OCI-LY1 (cell line): ENCODE measurements around the gene DMD.

Experiments used
- H2AFZ ChIP-seq: fragments of 200-600 bp; sonication (generic), shearing (Covaris generic); 2 replicates; pipeline ENCODE4 v1.6.0; 2014; ENCODE audit warnings: antibody characterized with exemption, mild to moderate bottlenecking, low read length
- H3F3A ChIP-seq: fragments of 200-600 bp; sonication (generic), shearing (Covaris generic); 2 replicates; pipeline ENCODE4 v1.6.0; 2014; ENCODE audit warnings: mild to moderate bottlenecking, antibody characterized with exemption, low read length, moderate library complexity; ENCODE audit not compliant: insufficient read depth
- H3K27ac ChIP-seq: fragments of 200-600 bp; sonication (generic); 2 replicates; pipeline ENCODE4 v1.5.1; 2014; ENCODE audit warnings: low read length, mixed run types, mild to moderate bottlenecking, low read depth; ENCODE audit not compliant: poor library complexity, severe bottlenecking
- H3K27me3 ChIP-seq: fragments of 200-600 bp; sonication (generic); 2 replicates; pipeline ENCODE4 v1.6.0; 2014; ENCODE audit warnings: antibody characterized with exemption, mild to moderate bottlenecking, low read length, moderate library complexity; ENCODE audit not compliant: insufficient read depth
- H3K36me3 ChIP-seq: fragments of 200-600 bp; sonication (generic); 2 replicates; pipeline ENCODE4 v1.6.1; 2014; ENCODE audit warnings: mild to moderate bottlenecking, antibody characterized with exemption, low read length, moderate library complexity, mixed read lengths; ENCODE audit not compliant: insufficient read depth
- H3K4me1 ChIP-seq: fragments of 200-600 bp; sonication (generic); 2 replicates; pipeline ENCODE4 v1.5.1; 2014; ENCODE audit warnings: mild to moderate bottlenecking, low read length, moderate library complexity; ENCODE audit not compliant: insufficient read depth, severe bottlenecking
- H3K4me2 ChIP-seq: fragments of 200-600 bp; sonication (generic), shearing (Covaris generic); 2 replicates; pipeline ENCODE4 v1.6.1; 2014; ENCODE audit warnings: low read length
- H3K4me3 ChIP-seq: fragments of 200-600 bp; sonication (generic); 2 replicates; pipeline ENCODE4 v1.5.1; 2014; ENCODE audit warnings: low read length, low read depth, mild to moderate bottlenecking, mixed read lengths; ENCODE audit not compliant: poor library complexity, severe bottlenecking
- H3K79me2 ChIP-seq: fragments of 200-600 bp; shearing (Covaris generic); 2 replicates; pipeline ENCODE4 v1.6.1; 2016; ENCODE audit warnings: mixed run types, low read length, mixed read lengths; ENCODE audit not compliant: insufficient read depth
- H3K9ac ChIP-seq: fragments of 200-600 bp; sonication (generic), shearing (Covaris generic); 2 replicates; pipeline ENCODE4 v1.6.1; 2014; ENCODE audit warnings: mild to moderate bottlenecking, low read length, mixed read lengths
- H3K9me2 ChIP-seq: fragments of 200-600 bp; sonication (generic), shearing (Covaris generic); 2 replicates; pipeline ENCODE4 v1.6.1; 2014; ENCODE audit warnings: low read depth, mild to moderate bottlenecking, low read length, mixed read lengths
- H3K9me3 ChIP-seq: fragments of 200-600 bp; shearing (Covaris generic); 2 replicates; pipeline ENCODE4 v1.6.1; 2014; ENCODE audit warnings: low read length, mixed read lengths
- H4K20me1 ChIP-seq: fragments of 200-600 bp; sonication (generic), shearing (Covaris generic); 2 replicates; pipeline ENCODE4 v1.6.0; 2016; ENCODE audit warnings: mild to moderate bottlenecking, low read length; ENCODE audit not compliant: insufficient read depth
- CTCF ChIP-seq: fragments of 200-600 bp; sonication (generic), shearing (Covaris generic); IDR thresholded peaks from 2 replicates; pipeline ENCODE4 v1.5.1; 2017; ENCODE audit warnings: mild to moderate bottlenecking, antibody characterized with exemption, low read length, moderate library complexity, mixed read lengths
- EZH2 ChIP-seq: fragments of 200-600 bp; sonication (generic), shearing (Covaris generic); IDR thresholded peaks from 2 replicates; pipeline ENCODE4 v1.8.0; 2017; ENCODE audit warnings: borderline replicate concordance, mixed run types, mild to moderate bottlenecking, antibody characterized with exemption, low read length, moderate library complexity, mixed read lengths

DMD gene

GRCh38 chrX:31265383-31265782 lies 1946.0 kb downstream of the DMD start:
- Histone ChIP-seq H3F3A (no peaks in the 10 kb centered on the region), H3K9me2 (no peaks in the 10 kb centered on the region), H3K27ac (no peak overlapping the region), H4K20me1 (no peaks in the 10 kb centered on the region), H3K4me2 (peak overlapping the region; percentile 61), H2AFZ (no peak overlapping the region), H3K79me2 (0 out of 2 replicates have a peak, but pooled peaks cover 5% of the 10 kb centered on the region), H3K9ac (no peak overlapping the region), H3K27me3 (no peaks in the 10 kb centered on the region), H3K9me3 (no peaks in the 10 kb centered on the region), H3K4me1 (peaks cover 31% of the 10 kb centered on the region), H3K36me3 (no peaks in the 10 kb centered on the region), H3K4me3 (peak overlapping the region; percentile 68)
- TF ChIP-seq EZH2 (no peak), CTCF (no peak)

GRCh38 chrX:31260351-31260750 lies 1951.0 kb downstream of the DMD start:
- H3K4me2 ChIP-seq, result no peak overlapping the region
- peaks cover 20% of the 10 kb centered on the region for H3K4me1 ChIP-seq
- TF ChIP-seq CTCF (no peak), EZH2 (no peak)
- no peak overlapping the region for H3K4me3 ChIP-seq
- no peaks in the 10 kb centered on the region for H4K20me1 ChIP-seq
- H3K36me3 ChIP-seq, result no peaks in the 10 kb centered on the region; the same call in 1 of the 2 replicates
- H3K79me2 ChIP-seq, result 0 out of 2 replicates have a peak, but pooled peaks cover 5% of the 10 kb centered on the region
- no peak overlapping the region for H3K27ac ChIP-seq
- H3K9ac ChIP-seq, result no peak overlapping the region
- no peak overlapping the region for H2AFZ ChIP-seq
- no peaks in the 10 kb centered on the region for H3F3A ChIP-seq
- no peaks in the 10 kb centered on the region for H3K27me3 ChIP-seq
- H3K9me2 ChIP-seq, result no peaks in the 10 kb centered on the region
- H3K9me3 ChIP-seq, result no peaks in the 10 kb centered on the region

- H3K4me1 ChIP-seq, result no peaks in the 10 kb centered on the region
- H2AFZ ChIP-seq, result no peak overlapping the region
- no peaks in the 10 kb centered on the region for H3K9me3 ChIP-seq
- no peak for TF ChIP-seq CTCF
- TF ChIP-seq EZH2, result no peak
- H3K79me2 ChIP-seq, result no peaks in the 10 kb centered on the region
- H3K27ac ChIP-seq, result no peak overlapping the region
- H3K27me3 ChIP-seq, result no peaks in the 10 kb centered on the region
- H4K20me1 ChIP-seq, result no peaks in the 10 kb centered on the region
- H3K4me3 ChIP-seq, result no peak overlapping the region
- H3K9ac ChIP-seq, result no peak overlapping the region
- H3K36me3 ChIP-seq, result no peaks in the 10 kb centered on the region; the same call in 1 of the 2 replicates
- H3K4me2 ChIP-seq, result no peak overlapping the region
- no peaks in the 10 kb centered on the region for H3K9me2 ChIP-seq
- H3F3A ChIP-seq, result no peaks in the 10 kb centered on the region
Observed at GRCh38 chrX:31258166-31258565, 1953.2 kb downstream of the DMD start.
